Stomach (tissue), 4 donors: ENCODE measurements around the gene GP5.

Source experiments
- EP300 ChIP-seq: sonication (generic); formaldehyde crosslinking; IDR thresholded peaks from one replicate; pipeline ENCODE4 v1.6.1; 2017; ENCODE audit warnings: antibody characterized with exemption
- TF ChIP-seq, protein P1 (sequence below), 7 experiments: fragments of 450-650 bp in 4 of 7; fragments of 200-600 bp in 3 of 7; sonication (generic) in 3 of 7; IDR thresholded peaks; one replicate each; pipeline ENCODE4 v1.5.1; 2016 to 2019; ENCODE audit warnings: antibody characterized with exemption in 7 of 7, control low read depth in 2 of 7, mild to moderate bottlenecking in 1 of 7

DNA sequence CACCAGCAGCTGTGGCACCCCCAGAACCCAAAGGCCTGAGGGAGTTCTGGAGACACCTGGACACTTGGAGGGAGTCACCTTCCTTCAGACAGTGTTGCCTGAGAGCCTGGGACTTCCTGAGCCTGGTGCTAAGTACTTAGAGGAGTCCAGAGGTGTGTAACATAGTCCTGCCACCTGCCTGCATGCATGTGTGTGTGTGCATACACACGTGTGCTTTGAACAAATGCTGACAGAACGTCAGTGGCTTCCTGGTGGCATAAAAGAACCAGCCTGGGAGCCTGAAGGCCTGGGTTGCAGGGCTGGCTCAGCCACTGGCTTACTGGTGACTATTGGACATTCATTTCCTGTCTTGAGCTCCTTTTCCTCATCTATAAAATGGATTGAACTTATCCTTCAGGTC lies 44.8 kb downstream of the GP5 start:
- TF ChIP-seq, protein P1, sequence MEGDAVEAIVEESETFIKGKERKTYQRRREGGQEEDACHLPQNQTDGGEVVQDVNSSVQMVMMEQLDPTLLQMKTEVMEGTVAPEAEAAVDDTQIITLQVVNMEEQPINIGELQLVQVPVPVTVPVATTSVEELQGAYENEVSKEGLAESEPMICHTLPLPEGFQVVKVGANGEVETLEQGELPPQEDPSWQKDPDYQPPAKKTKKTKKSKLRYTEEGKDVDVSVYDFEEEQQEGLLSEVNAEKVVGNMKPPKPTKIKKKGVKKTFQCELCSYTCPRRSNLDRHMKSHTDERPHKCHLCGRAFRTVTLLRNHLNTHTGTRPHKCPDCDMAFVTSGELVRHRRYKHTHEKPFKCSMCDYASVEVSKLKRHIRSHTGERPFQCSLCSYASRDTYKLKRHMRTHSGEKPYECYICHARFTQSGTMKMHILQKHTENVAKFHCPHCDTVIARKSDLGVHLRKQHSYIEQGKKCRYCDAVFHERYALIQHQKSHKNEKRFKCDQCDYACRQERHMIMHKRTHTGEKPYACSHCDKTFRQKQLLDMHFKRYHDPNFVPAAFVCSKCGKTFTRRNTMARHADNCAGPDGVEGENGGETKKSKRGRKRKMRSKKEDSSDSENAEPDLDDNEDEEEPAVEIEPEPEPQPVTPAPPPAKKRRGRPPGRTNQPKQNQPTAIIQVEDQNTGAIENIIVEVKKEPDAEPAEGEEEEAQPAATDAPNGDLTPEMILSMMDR (IDR thresholded peaks at IDR 0.05): no peak
- no peak for TF ChIP-seq EP300
